SK-N-SH treated with all-trans-retinoic acid at 6 μM for 48 hours (cell line): ENCODE results near the gene MAPK4.

Experiments
- ATAC-seq: fragments of 200-7000 bp; cut with Tn5 transposase; 3 replicates; pipeline ENCODE4 v1.9.1; 2020; ENCODE audit warnings: mild to moderate bottlenecking, moderate library complexity
- ARNTL ChIP-seq: fragments of 450-650 bp; formaldehyde crosslinking; IDR thresholded peaks from 2 replicates; pipeline ENCODE4 v1.5.0; 2020; ENCODE audit warnings: low read depth, mild to moderate bottlenecking, moderate library complexity, borderline replicate concordance
- BACH2 ChIP-seq: fragments of 250-450 bp; sonication (Bioruptor Pico); IDR thresholded peaks from 2 replicates; pipeline ENCODE4 v1.9.0; 2021; ENCODE audit warnings: mild to moderate bottlenecking, borderline replicate concordance
- CSDC2 ChIP-seq: fragments of 250-450 bp; sonication (Bioruptor Pico); IDR thresholded peaks from 2 replicates; pipeline ENCODE4 v1.5.0; 2020; ENCODE audit warnings: mild to moderate bottlenecking, moderate library complexity
- ESRRG ChIP-seq: fragments of 250-450 bp; sonication (Bioruptor Pico); IDR thresholded peaks from 2 replicates; pipeline ENCODE4 v1.6.1; 2021; ENCODE audit warnings: mild to moderate bottlenecking
- GLIS3 ChIP-seq: fragments of 250-450 bp; sonication (Bioruptor Pico); IDR thresholded peaks from 2 replicates; pipeline ENCODE4 v1.5.0; 2020; ENCODE audit warnings: mild to moderate bottlenecking, moderate library complexity
- OSR1 ChIP-seq: fragments of 250-450 bp; sonication (Bioruptor Pico); IDR thresholded peaks from 2 replicates; pipeline ENCODE4 v1.8.0; 2022; ENCODE audit warnings: moderate library complexity, mild to moderate bottlenecking, inconsistent platforms
- PPARA ChIP-seq: fragments of 250-450 bp; sonication (Bioruptor Pico); IDR thresholded peaks from 2 replicates; pipeline ENCODE4 v1.5.0; 2020; ENCODE audit warnings: mild to moderate bottlenecking, borderline replicate concordance
- RARB ChIP-seq: fragments of 250-450 bp; sonication (Bioruptor Pico); IDR thresholded peaks from 2 replicates; pipeline ENCODE4 v1.8.0; 2021; ENCODE audit warnings: mild to moderate bottlenecking, moderate library complexity
- SNAI2 ChIP-seq: fragments of 250-450 bp; sonication (Bioruptor Pico); IDR thresholded peaks from 2 replicates; pipeline ENCODE4 v1.5.0; 2020; ENCODE audit warnings: mild to moderate bottlenecking, moderate library complexity
- TCF4 ChIP-seq: fragments of 250-450 bp; sonication (Bioruptor Pico); IDR thresholded peaks from 2 replicates; pipeline ENCODE4 v1.8.0; 2021; ENCODE audit warnings: mild to moderate bottlenecking, moderate library complexity, borderline replicate concordance
- TOX ChIP-seq: fragments of 250-450 bp; sonication (Bioruptor Pico); IDR thresholded peaks from 2 replicates; pipeline ENCODE4 v1.8.0; 2021; ENCODE audit warnings: mild to moderate bottlenecking, moderate library complexity, borderline replicate concordance
- ZFP3 ChIP-seq: fragments of 250-450 bp; sonication (Bioruptor Pico); IDR thresholded peaks from 2 replicates; pipeline ENCODE4 v1.5.0; 2020; ENCODE audit warnings: mild to moderate bottlenecking, moderate library complexity
- ZFP30 ChIP-seq: fragments of 450-650 bp; formaldehyde crosslinking; IDR thresholded peaks from 2 replicates; pipeline ENCODE4 v1.5.0; 2022; ENCODE audit warnings: mild to moderate bottlenecking, moderate library complexity
- ZNF565 ChIP-seq: fragments of 450-650 bp; formaldehyde crosslinking; conservative IDR thresholded peaks from 2 replicates; pipeline ENCODE4 v1.5.0; 2020; ENCODE audit warnings: low read depth, mild to moderate bottlenecking, moderate library complexity
- ZNF8 ChIP-seq: fragments of 450-650 bp; formaldehyde crosslinking; IDR thresholded peaks from 2 replicates; pipeline ENCODE4 v1.5.0; 2020; ENCODE audit warnings: mild to moderate bottlenecking, moderate library complexity
- TF ChIP-seq, protein P1 (sequence below): fragments of 250-450 bp; sonication (Bioruptor Pico); IDR thresholded peaks from 2 replicates; pipeline ENCODE4 v1.8.0; 2020; ENCODE audit warnings: mild to moderate bottlenecking, moderate library complexity, borderline replicate concordance
- TF ChIP-seq, protein P2 (sequence below): fragments of 250-450 bp; sonication (Bioruptor Pico); IDR thresholded peaks from 2 replicates; pipeline ENCODE4 v1.5.1; 2020; ENCODE audit warnings: low read depth, mild to moderate bottlenecking, moderate library complexity
- TF ChIP-seq, protein P3 (sequence below): fragments of 250-450 bp; sonication (Bioruptor Pico); IDR thresholded peaks from 2 replicates; pipeline ENCODE4 v1.8.0; 2021; ENCODE audit warnings: low read depth, mild to moderate bottlenecking, moderate library complexity, borderline replicate concordance
- TF ChIP-seq, protein P4 (sequence below): fragments of 250-450 bp; sonication (Bioruptor Pico); IDR thresholded peaks from 2 replicates; pipeline ENCODE4 v1.5.0; 2020; ENCODE audit warnings: mild to moderate bottlenecking, moderate library complexity

MAPK4 gene

DNA sequence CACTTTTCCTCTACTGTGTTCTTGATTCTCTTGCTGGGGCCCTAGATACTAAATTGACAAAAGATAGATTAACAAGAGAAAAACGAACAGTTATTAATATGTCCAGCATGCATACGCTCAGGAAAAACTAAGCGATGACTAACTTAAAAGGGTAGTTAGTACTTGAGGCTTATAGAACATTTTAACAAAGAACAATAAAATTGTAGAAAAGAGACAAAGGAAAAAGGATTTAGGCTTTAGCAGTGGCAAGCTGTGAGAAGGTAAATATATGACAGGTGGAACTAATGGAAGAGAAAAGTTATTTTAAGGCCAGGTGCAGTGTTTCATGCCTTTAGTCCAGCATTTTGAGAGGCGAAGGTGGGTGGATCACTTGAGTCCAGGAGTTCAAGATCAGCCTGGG is 184.4 kb downstream of the MAPK4 start (continued):
- TF ChIP-seq, protein P1, sequence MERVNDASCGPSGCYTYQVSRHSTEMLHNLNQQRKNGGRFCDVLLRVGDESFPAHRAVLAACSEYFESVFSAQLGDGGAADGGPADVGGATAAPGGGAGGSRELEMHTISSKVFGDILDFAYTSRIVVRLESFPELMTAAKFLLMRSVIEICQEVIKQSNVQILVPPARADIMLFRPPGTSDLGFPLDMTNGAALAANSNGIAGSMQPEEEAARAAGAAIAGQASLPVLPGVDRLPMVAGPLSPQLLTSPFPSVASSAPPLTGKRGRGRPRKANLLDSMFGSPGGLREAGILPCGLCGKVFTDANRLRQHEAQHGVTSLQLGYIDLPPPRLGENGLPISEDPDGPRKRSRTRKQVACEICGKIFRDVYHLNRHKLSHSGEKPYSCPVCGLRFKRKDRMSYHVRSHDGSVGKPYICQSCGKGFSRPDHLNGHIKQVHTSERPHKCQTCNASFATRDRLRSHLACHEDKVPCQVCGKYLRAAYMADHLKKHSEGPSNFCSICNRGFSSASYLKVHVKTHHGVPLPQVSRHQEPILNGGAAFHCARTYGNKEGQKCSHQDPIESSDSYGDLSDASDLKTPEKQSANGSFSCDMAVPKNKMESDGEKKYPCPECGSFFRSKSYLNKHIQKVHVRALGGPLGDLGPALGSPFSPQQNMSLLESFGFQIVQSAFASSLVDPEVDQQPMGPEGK (CRISPR knock-in tag) = no peak
- TF ChIP-seq BACH2 (CRISPR knock-in tag) = no peak
- TF ChIP-seq GLIS3 (CRISPR knock-in tag) = no peak

DNA sequence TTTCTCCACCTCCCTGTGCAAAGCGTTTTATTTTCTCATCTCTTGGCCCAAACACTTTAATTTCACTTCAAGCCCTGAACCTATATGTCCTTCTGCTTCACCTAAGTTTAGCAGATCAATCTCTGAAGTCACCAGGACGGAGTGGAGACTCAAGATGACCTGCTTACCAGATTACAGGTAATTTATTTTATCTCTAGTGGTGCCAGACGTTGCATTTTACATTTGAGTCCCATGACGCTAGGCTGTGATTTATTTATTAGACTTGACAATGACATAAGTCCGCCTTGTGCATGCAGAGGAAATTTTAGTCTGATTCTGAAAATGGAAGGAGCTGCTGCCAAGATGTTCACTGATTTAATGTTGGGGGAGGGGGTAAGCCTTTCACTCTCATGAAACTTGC is 186.1 kb downstream of the MAPK4 start:
- no peak for ATAC-seq
- TF ChIP-seq, protein P2, sequence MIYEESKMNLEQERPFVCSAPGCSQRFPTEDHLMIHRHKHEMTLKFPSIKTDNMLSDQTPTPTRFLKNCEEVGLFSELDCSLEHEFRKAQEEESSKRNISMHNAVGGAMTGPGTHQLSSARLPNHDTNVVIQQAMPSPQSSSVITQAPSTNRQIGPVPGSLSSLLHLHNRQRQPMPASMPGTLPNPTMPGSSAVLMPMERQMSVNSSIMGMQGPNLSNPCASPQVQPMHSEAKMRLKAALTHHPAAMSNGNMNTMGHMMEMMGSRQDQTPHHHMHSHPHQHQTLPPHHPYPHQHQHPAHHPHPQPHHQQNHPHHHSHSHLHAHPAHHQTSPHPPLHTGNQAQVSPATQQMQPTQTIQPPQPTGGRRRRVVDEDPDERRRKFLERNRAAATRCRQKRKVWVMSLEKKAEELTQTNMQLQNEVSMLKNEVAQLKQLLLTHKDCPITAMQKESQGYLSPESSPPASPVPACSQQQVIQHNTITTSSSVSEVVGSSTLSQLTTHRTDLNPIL = no peak
- no peak for TF ChIP-seq ZFP30
- TF ChIP-seq, protein P3, sequence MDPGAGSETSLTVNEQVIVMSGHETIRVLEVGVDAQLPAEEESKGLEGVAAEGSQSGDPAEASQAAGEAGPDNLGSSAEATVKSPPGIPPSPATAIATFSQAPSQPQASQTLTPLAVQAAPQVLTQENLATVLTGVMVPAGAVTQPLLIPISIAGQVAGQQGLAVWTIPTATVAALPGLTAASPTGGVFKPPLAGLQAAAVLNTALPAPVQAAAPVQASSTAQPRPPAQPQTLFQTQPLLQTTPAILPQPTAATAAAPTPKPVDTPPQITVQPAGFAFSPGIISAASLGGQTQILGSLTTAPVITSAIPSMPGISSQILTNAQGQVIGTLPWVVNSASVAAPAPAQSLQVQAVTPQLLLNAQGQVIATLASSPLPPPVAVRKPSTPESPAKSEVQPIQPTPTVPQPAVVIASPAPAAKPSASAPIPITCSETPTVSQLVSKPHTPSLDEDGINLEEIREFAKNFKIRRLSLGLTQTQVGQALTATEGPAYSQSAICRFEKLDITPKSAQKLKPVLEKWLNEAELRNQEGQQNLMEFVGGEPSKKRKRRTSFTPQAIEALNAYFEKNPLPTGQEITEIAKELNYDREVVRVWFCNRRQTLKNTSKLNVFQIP (CRISPR knock-in tag) = no peak
- no peak for TF ChIP-seq ZNF565
- TF ChIP-seq CSDC2 = no peak
- no peak for TF ChIP-seq RARB
- no peak for TF ChIP-seq BACH2 (CRISPR knock-in tag)
- TF ChIP-seq, protein P4, sequence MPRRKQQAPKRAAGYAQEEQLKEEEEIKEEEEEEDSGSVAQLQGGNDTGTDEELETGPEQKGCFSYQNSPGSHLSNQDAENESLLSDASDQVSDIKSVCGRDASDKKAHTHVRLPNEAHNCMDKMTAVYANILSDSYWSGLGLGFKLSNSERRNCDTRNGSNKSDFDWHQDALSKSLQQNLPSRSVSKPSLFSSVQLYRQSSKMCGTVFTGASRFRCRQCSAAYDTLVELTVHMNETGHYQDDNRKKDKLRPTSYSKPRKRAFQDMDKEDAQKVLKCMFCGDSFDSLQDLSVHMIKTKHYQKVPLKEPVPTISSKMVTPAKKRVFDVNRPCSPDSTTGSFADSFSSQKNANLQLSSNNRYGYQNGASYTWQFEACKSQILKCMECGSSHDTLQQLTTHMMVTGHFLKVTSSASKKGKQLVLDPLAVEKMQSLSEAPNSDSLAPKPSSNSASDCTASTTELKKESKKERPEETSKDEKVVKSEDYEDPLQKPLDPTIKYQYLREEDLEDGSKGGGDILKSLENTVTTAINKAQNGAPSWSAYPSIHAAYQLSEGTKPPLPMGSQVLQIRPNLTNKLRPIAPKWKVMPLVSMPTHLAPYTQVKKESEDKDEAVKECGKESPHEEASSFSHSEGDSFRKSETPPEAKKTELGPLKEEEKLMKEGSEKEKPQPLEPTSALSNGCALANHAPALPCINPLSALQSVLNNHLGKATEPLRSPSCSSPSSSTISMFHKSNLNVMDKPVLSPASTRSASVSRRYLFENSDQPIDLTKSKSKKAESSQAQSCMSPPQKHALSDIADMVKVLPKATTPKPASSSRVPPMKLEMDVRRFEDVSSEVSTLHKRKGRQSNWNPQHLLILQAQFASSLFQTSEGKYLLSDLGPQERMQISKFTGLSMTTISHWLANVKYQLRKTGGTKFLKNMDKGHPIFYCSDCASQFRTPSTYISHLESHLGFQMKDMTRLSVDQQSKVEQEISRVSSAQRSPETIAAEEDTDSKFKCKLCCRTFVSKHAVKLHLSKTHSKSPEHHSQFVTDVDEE (CRISPR knock-in tag) = no peak
- no peak for TF ChIP-seq SNAI2 (CRISPR knock-in tag)
- TF ChIP-seq ESRRG (CRISPR knock-in tag) = no peak
- TF ChIP-seq PPARA (CRISPR knock-in tag) = no peak
- TF ChIP-seq ARNTL (CRISPR knock-in tag) = no peak
- TF ChIP-seq, protein P1 (CRISPR knock-in tag) = no peak
- TF ChIP-seq ZNF8 (CRISPR knock-in tag) = no peak
- no peak for TF ChIP-seq OSR1 (CRISPR knock-in tag)

DNA sequence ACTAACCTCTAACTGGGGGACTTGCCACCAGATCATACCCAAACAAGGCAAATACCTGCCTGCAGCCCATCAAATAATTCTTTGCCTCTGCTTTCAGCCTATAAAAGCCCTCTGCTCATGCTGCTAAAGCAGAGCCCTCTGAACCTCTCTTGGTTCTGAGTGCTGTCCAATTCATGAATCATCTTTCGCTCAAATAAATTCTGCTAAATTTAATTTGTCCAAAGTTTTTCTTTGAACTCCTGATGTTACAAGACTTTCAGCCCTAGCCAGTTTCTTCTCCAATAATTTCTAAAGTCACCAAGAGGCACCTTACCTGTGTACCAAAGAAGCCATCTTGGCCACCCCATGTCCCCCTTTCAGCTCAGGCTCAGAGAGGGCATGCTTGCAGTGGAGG is 188.0 kb downstream of the MAPK4 start:
- TF ChIP-seq TCF4 (CRISPR knock-in tag) = no peak
- no peak for TF ChIP-seq ZFP3 (CRISPR knock-in tag)
- TF ChIP-seq, protein P4 (CRISPR knock-in tag) = no peak
- no peak for TF ChIP-seq OSR1 (CRISPR knock-in tag)
- TF ChIP-seq, protein P3 (CRISPR knock-in tag) = no peak
- TF ChIP-seq ZNF565 = no peak
- TF ChIP-seq ARNTL (CRISPR knock-in tag) = no peak
- no peak for TF ChIP-seq ESRRG (CRISPR knock-in tag)
- no peak for TF ChIP-seq RARB
- TF ChIP-seq TOX (CRISPR knock-in tag) = no peak
- TF ChIP-seq BACH2 (CRISPR knock-in tag) = no peak
- ATAC-seq = no peak
